Measurements from ENCODE around the gene N4BP2L2. TPM values are rescaled to one million over a fixed set of nuclear protein-coding genes. Genes with fewer than 3 reads are reported as not detected.
A peak's percentile ranks its signal among the peaks of the same experiment; 100 is the strongest.

N4BP2L2 gene
- total and polyA plus RNA-seq, 2 donors (not counting 3 experiments of a cell fraction or from before 2014, with no cell fraction given): 21.7 to 101 TPM

DNA sequence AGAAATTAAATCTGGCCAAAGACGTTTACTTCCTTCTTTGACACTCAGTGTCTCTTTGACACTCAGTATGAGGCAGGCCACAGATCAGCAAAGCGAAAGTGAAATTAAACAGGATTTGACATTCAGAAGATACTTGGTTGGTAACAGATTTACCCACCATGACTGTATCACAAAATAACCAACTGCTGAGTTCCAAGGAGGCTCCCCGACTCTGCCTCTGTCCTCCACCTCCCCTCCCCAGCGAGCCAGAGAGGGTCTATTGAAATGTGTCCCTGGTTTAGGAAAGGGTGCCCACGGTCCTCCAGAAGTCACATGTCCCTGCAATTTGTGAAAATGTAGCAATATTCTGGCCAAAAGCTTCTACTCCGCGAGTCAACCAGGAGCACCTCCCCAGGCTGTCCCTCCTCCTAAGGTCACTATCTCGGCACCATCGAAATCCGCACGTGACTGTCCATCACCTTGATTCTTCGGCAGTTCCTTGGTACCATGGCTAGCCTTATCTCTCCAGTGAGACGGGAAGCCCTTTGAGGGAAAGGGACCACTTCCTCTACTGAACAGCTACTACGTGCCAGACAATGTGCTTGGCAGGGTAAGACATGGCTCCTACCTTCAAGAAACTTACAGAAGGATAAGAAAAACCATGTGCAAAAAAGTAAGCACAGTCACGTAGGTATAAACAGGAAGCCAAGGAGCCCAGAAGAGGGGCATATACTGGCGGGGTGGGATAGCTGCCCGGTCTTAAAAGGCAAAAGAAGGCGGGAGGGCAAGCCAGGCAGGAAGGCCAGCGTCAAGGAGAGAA lies 112.2 kb downstream of the N4BP2L2 start:
- no peaks in the 10 kb centered on the region for H3K9me1 ChIP-seq (replicated peaks; ENCODE audit: control insufficient read depth, extremely low read depth, insufficient read depth, low read length)
- H3K9ac ChIP-seq (replicated peaks; ENCODE audit: extremely low read depth, insufficient read depth, low read length): no peak overlapping the region
- intact Hi-C loops (cut with micrococcal nuclease): loop anchor here (5.0 to 10.0 kb wide), 2 partner anchors 111 to 182 kb away; partner anchors contain the start of gene N4BP2L2
- no peaks in the 10 kb centered on the region for H3K9me3 ChIP-seq (replicated peaks; ENCODE audit: control insufficient read depth, insufficient read depth, low read length)
- no peak overlapping the region for H3K27ac ChIP-seq (ENCODE audit: insufficient read depth, low read depth, low read length)
- dilution Hi-C loops (cut with MboI; ENCODE audit: extremely low pct_ligation_motif_present, low sequenced_read_pairs): no loop called here
- ChIA-PET POLR2A (no interaction called here), CTCF (interaction anchor here (2.8 kb wide), 1 partner anchor 517 kb away, joined by 10 read pairs; no protein-coding TSS in a partner anchor)
- peaks cover 13% of the 10 kb centered on the region for H3K4me1 ChIP-seq (ENCODE audit: control insufficient read depth, extremely low read depth, insufficient read depth, low read length)
- no peaks in the 10 kb centered on the region for H3K36me3 ChIP-seq (ENCODE audit: control insufficient read depth in 2 of 2, extremely low read depth in 1 of 2, insufficient read depth in 2 of 2, low read length in 2 of 2)
- no peaks in the 10 kb centered on the region for H4K20me1 ChIP-seq (replicated peaks; ENCODE audit: control insufficient read depth, extremely low read depth, insufficient read depth, low read length)
- no peaks in the 10 kb centered on the region for H3K27me3 ChIP-seq (ENCODE audit: control insufficient read depth in 2 of 2, insufficient read depth in 2 of 2, low read length in 2 of 2)
- DNase-seq (ENCODE audit: low read depth, low spot score) (no peak), FAIRE-seq (peak; percentile 33)
- peak overlapping the region; percentile 45 for H3K4me2 ChIP-seq (ENCODE audit: insufficient read depth, low read length)
- BruUV-seq (replicated peaks): TSS peak; percentile 5
- H3K4me3 ChIP-seq (replicated peaks in 1 of 3; ENCODE audit: insufficient read depth in 1 of 3, low read depth in 1 of 3, low read length in 3 of 3): peak overlapping the region in 1 of 3 experiments; percentile 62
- no peaks in the 10 kb centered on the region for H3K79me2 ChIP-seq (ENCODE audit: control insufficient read depth, insufficient read depth, low read length)
- H2AFZ ChIP-seq (ENCODE audit: low read depth, low read length): peak overlapping the region; percentile 95
- TF ChIP-seq POLR2AphosphoS5 (IDR thresholded peaks at IDR 0.05; ENCODE audit: insufficient read depth, low read depth, low read length) (no peak), EZH2 (IDR thresholded peaks at IDR 0.05; ENCODE audit: borderline replicate concordance, low read depth, low read length, severe bottlenecking) (no peak), GATA2 (IDR thresholded peaks at IDR 0.05; ENCODE audit: insufficient read depth, insufficient read length, low read depth, low read length) (no peak), POLR2A (IDR thresholded peaks at IDR 0.05; ENCODE audit: low read depth, low read length) (no peak), MYC (IDR thresholded peaks at IDR 0.05; ENCODE audit: low read depth, low read length) (no peak), FOS (IDR thresholded peaks at IDR 0.05; ENCODE audit: borderline replicate concordance, insufficient read depth, low read length) (no peak), JUN (IDR thresholded peaks at IDR 0.05; ENCODE audit: borderline replicate concordance, insufficient read depth, insufficient read length, low read depth) (no peak)
- TF ChIP-seq, protein P1, sequence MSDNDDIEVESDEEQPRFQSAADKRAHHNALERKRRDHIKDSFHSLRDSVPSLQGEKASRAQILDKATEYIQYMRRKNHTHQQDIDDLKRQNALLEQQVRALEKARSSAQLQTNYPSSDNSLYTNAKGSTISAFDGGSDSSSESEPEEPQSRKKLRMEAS (IDR thresholded peaks at IDR 0.05; ENCODE audit: insufficient read depth, insufficient read length): no peak
- TF ChIP-seq, protein P2, sequence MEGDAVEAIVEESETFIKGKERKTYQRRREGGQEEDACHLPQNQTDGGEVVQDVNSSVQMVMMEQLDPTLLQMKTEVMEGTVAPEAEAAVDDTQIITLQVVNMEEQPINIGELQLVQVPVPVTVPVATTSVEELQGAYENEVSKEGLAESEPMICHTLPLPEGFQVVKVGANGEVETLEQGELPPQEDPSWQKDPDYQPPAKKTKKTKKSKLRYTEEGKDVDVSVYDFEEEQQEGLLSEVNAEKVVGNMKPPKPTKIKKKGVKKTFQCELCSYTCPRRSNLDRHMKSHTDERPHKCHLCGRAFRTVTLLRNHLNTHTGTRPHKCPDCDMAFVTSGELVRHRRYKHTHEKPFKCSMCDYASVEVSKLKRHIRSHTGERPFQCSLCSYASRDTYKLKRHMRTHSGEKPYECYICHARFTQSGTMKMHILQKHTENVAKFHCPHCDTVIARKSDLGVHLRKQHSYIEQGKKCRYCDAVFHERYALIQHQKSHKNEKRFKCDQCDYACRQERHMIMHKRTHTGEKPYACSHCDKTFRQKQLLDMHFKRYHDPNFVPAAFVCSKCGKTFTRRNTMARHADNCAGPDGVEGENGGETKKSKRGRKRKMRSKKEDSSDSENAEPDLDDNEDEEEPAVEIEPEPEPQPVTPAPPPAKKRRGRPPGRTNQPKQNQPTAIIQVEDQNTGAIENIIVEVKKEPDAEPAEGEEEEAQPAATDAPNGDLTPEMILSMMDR (IDR thresholded peaks at IDR 0.05; ENCODE audit: extremely low read depth in 1 of 2, insufficient read depth in 1 of 2, low read depth in 1 of 2, low read length in 2 of 2): no peak
